CD14-positive monocyte (primary cell): ENCODE measurements around the gene CIBAR2. TPM values are rescaled to one million over a fixed set of nuclear protein-coding genes. Genes with fewer than 3 reads are reported as not detected.

Source experiments
- DNase-seq, 3 donors: peaks; one replicate each; pipeline ENCODE4 v3.0.0-alpha.2; 2011 to 2022
- H2AFZ ChIP-seq: 2 replicates; pipeline ENCODE4 v1.6.0; 2012; ENCODE audit warnings: mild to moderate bottlenecking, low read depth, low read length, inconsistent platforms; ENCODE audit not compliant: insufficient read depth, poor library complexity, severe bottlenecking
- H3K27ac ChIP-seq, 2 donors: 1 replicate in 1 of 2; 2 replicates in 1 of 2; pipeline ENCODE4 v1.5.1; 2012 to 2013; ENCODE audit warnings: low read length in 2 of 2, control low read depth in 1 of 2, inconsistent platforms in 1 of 2, low read depth in 1 of 2, mild to moderate bottlenecking in 1 of 2
- H3K27me3 ChIP-seq, 2 donors: one replicate each; pipeline versions ENCODE4 v1.6.0 to v1.6.1; 2011 to 2013; ENCODE audit warnings: low read length in 2 of 2; ENCODE audit not compliant: control insufficient read depth in 2 of 2, insufficient read depth in 2 of 2
- H3K36me3 ChIP-seq, 2 donors: replicated peaks in 1 of 2; 1 replicate in 1 of 2; 2 replicates in 1 of 2; pipeline versions ENCODE4 v1.5.1 to v1.6.1; 2012 to 2013; ENCODE audit warnings: low read length in 2 of 2, control low read depth in 1 of 2, inconsistent platforms in 1 of 2, mild to moderate bottlenecking in 1 of 2; ENCODE audit not compliant: insufficient read depth in 2 of 2, control insufficient read depth in 1 of 2
- H3K4me1 ChIP-seq, 2 donors: 1 replicate in 1 of 2; 2 replicates in 1 of 2; pipeline versions ENCODE4 v1.5.1 to v1.6.1; 2012 to 2013; ENCODE audit warnings: low read length in 2 of 2, control low read depth in 1 of 2, inconsistent platforms in 1 of 2, mild to moderate bottlenecking in 1 of 2, moderate library complexity in 1 of 2; ENCODE audit not compliant: insufficient read depth in 2 of 2, control insufficient read depth in 1 of 2
- H3K4me2 ChIP-seq: replicated peaks from 2 replicates; pipeline ENCODE3; 2012; ENCODE audit warnings: low read length, moderate library complexity, mild to moderate bottlenecking; ENCODE audit not compliant: poor library complexity, severe bottlenecking; ENCODE audit errors: extremely low read depth
- H3K4me3 ChIP-seq, 3 experiments: fragments of 200-600 bp in 1 of 3; sonication (generic) in 1 of 3; replicated peaks in 1 of 3; 1 replicate in 2 of 3; 2 replicates in 1 of 3; pipeline ENCODE4 v1.5.1; 2011 to 2013; ENCODE audit warnings: low read length in 3 of 3, mild to moderate bottlenecking in 3 of 3, control low read depth in 2 of 3, low read depth in 2 of 3, inconsistent platforms in 1 of 3, moderate library complexity in 1 of 3
- H3K79me2 ChIP-seq: 2 replicates; pipeline ENCODE4 v1.6.0; 2012; ENCODE audit warnings: mild to moderate bottlenecking, control low read depth, inconsistent platforms, low read length, moderate library complexity; ENCODE audit not compliant: insufficient read depth
- H3K9ac ChIP-seq: 2 replicates; pipeline ENCODE4 v1.6.0; 2017; ENCODE audit warnings: low read length, mild to moderate bottlenecking; ENCODE audit not compliant: insufficient read depth, poor library complexity, severe bottlenecking
- H3K9me3 ChIP-seq, 2 donors: replicated peaks in 1 of 2; 1 replicate in 1 of 2; 2 replicates in 1 of 2; pipeline versions ENCODE4 v1.5.1 to v1.6.1; 2012 to 2013; ENCODE audit warnings: low read length in 2 of 2, control low read depth in 1 of 2; ENCODE audit not compliant: control insufficient read depth in 1 of 2, insufficient read depth in 1 of 2
- H4K20me1 ChIP-seq: 2 replicates; pipeline ENCODE4 v1.6.0; 2012; ENCODE audit warnings: mild to moderate bottlenecking, low read length, control low read depth, moderate library complexity; ENCODE audit not compliant: insufficient read depth
- H3K27ac Mint-ChIP-seq, 7 donors: one replicate each; pipeline ENCODE4 v1.8.0; 2020; ENCODE audit warnings: mild to moderate bottlenecking in 7 of 7, mixed read lengths in 7 of 7, moderate library complexity in 6 of 7, inconsistent platforms in 2 of 7
- H3K27me3 Mint-ChIP-seq, 3 donors: one replicate each; pipeline ENCODE4 v1.8.0; 2021 to 2022; ENCODE audit warnings: low read depth in 3 of 3, mild to moderate bottlenecking in 3 of 3, mixed read lengths in 3 of 3, moderate library complexity in 3 of 3, inconsistent platforms in 1 of 3
- H3K36me3 Mint-ChIP-seq, 2 donors: one replicate each; pipeline ENCODE4 v1.8.0; 2020; ENCODE audit warnings: mixed read lengths in 2 of 2, inconsistent platforms in 1 of 2, mild to moderate bottlenecking in 1 of 2
- H3K4me1 Mint-ChIP-seq: one replicate; pipeline ENCODE4 v1.8.0; 2020; ENCODE audit warnings: mild to moderate bottlenecking, mixed read lengths
- H3K4me3 Mint-ChIP-seq, 2 donors: one replicate each; pipeline ENCODE4 v1.8.0; 2020; ENCODE audit warnings: mild to moderate bottlenecking in 2 of 2, mixed read lengths in 2 of 2, moderate library complexity in 1 of 2
- H3K9me3 Mint-ChIP-seq, 7 donors: one replicate each; pipeline ENCODE4 v1.8.0; 2020 to 2022; ENCODE audit warnings: mixed read lengths in 7 of 7, mild to moderate bottlenecking in 6 of 7, moderate library complexity in 6 of 7, inconsistent platforms in 2 of 7
- WGBS: methylation state at CpG from one replicate; pipeline ENCODE4 v1.1.5; 2013; ENCODE audit warnings: missing lambda C conversion rate; ENCODE audit not compliant: insufficient coverage; 5-methylcytosine and 5-hydroxymethylcytosine counted together
- intact Hi-C, 2 donors: fragments of 100-400 bp; cut with micrococcal nuclease; formaldehyde crosslinking; loops; one replicate each; pipeline versions ENCODE4 v1.15.0 to v1.15.1; 2023
- polyA plus RNA-seq, 3 donors: library from polyadenylated mRNA; depleted of rRNA in 1 of 3; unstranded in 2 of 3; stranded (reverse) in 1 of 3; fragments of 300-500 nt in 2 of 3; fragments of >200 nt in 1 of 3; fragmentation: Illumina TruSeq in 2 of 3; gene quantifications; 1 replicate in 2 of 3; 2 replicates in 1 of 3; pipeline ENCODE4 v1.2.3, GENCODE V29; 2012 to 2021
- TF ChIP-seq, protein P1 (sequence below): fragments of 200-600 bp; IDR thresholded peaks from one replicate; pipeline ENCODE4 v1.8.0; 2022; ENCODE audit warnings: antibody characterized with exemption, mild to moderate bottlenecking

The CIBAR2 gene
- polyA plus RNA-seq, 3 donors, result not detected

DNA sequence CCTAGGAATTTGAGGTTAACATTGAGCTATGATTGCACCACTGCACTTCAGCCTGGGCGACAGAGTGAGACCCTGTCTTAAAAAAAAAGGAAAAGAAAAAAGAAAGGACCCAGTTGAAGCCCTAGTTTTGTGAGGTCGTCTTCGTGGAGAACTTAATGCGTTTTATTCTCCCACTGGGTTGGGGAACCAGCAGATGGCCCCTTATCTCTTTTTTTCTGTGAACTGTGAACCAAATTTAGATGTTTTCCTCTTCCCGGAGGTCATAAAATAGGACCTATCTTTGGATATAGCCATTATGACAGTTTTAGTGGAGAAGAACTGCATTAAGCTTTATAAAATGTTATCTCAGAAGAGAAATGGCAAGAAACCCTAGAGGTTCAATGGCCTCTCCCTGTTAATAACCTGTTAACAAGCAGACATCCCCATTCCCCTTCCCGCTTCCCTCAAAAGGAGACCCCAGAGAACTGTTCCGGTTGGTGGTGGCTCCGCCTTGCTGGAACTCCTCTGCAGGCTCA, 61.1 kb downstream of the CIBAR2 start:
- H3K4me1 ChIP-seq, result peaks cover 77 to 93% of the 10 kb centered on the region in 2 donors
- no peaks in the 10 kb centered on the region for H3K9me3 ChIP-seq

DNA sequence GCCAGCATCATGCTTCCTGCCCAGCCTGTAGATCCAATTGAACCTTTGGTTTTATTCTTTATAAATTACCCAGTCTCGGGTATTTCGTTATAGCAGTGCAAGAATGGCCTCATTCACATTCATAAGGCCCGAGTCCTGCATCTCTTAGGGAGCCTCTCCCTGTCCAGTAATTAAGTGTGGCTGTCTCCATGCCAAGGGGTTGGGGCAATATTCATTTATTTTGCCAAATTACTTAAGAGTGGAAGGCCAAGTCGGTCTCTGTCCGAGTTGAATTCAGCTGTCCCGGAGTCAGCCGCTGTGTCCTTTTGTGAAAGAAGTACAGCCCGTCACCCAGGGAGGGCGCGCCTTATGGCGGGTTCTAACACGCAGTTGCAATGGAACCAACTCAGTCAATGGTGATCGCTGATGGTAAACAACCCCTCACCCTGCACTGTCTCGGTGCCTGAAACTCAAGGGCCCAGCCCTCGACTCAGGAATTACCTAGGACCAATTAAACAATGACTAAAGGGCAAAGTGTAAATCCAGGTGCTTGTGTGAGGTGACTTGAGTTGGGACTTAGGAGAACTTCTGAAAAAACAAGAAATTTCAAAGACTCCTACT, 62.5 kb downstream of the CIBAR2 start:
- Histone ChIP-seq H2AFZ (no peak overlapping the region), H3K36me3 (peaks cover 24 to 46% of the 10 kb centered on the region in 2 donors), H3K79me2 (peaks cover 97% of the 10 kb centered on the region), H3K27ac (no peak overlapping the region), H3K9ac (no peak overlapping the region), H3K4me1 (peaks cover 72 to 91% of the 10 kb centered on the region in 2 donors), H3K9me3 (no peaks in the 10 kb centered on the region), H3K4me3 (no peak overlapping the region), H3K27me3 (no peaks in the 10 kb centered on the region), H3K4me2 (no peak overlapping the region), H4K20me1 (peaks cover 83% of the 10 kb centered on the region)
- intact Hi-C loops, result no loop called here
- no peak for DNase-seq
- 96% methylated on average over 10 of the region's 15 CpGs for WGBS
- H3K4me3 Mint-ChIP-seq, result peak overlapping the region in 1 of 2 donors; percentile 46
- TF ChIP-seq, protein P1, sequence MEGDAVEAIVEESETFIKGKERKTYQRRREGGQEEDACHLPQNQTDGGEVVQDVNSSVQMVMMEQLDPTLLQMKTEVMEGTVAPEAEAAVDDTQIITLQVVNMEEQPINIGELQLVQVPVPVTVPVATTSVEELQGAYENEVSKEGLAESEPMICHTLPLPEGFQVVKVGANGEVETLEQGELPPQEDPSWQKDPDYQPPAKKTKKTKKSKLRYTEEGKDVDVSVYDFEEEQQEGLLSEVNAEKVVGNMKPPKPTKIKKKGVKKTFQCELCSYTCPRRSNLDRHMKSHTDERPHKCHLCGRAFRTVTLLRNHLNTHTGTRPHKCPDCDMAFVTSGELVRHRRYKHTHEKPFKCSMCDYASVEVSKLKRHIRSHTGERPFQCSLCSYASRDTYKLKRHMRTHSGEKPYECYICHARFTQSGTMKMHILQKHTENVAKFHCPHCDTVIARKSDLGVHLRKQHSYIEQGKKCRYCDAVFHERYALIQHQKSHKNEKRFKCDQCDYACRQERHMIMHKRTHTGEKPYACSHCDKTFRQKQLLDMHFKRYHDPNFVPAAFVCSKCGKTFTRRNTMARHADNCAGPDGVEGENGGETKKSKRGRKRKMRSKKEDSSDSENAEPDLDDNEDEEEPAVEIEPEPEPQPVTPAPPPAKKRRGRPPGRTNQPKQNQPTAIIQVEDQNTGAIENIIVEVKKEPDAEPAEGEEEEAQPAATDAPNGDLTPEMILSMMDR, result no peak
- peaks cover 0 to 3% (median 2%) of the 10 kb centered on the region in 3 donors for H3K27me3 Mint-ChIP-seq
- H3K36me3 Mint-ChIP-seq, result peaks cover 62 to 78% of the 10 kb centered on the region in 2 donors
- peak overlapping the region in 2 of 7 donors; percentile 35 to 62 for H3K27ac Mint-ChIP-seq
- H3K9me3 Mint-ChIP-seq, result peaks cover 0 to 6% (median 0%) of the 10 kb centered on the region in 7 donors
- peaks cover 82% of the 10 kb centered on the region for H3K4me1 Mint-ChIP-seq

More for the DNA sequence above, 61.1 kb downstream of the CIBAR2 start:
- Histone ChIP-seq H3K27me3 (no peaks in the 10 kb centered on the region), H4K20me1 (peaks cover 77% of the 10 kb centered on the region), H3K4me3 (no peak overlapping the region), H3K4me2 (no peak overlapping the region), H3K36me3 (peaks cover 18 to 35% of the 10 kb centered on the region in 2 donors), H3K9ac (no peak overlapping the region), H3K79me2 (peaks cover 88% of the 10 kb centered on the region), H3K27ac (peak overlapping the region in 1 of 2 donors; percentile 30), H2AFZ (no peak overlapping the region)
- peaks cover 55 to 65% of the 10 kb centered on the region in 2 donors for H3K36me3 Mint-ChIP-seq
- peaks cover 85% of the 10 kb centered on the region for H3K4me1 Mint-ChIP-seq
- H3K27me3 Mint-ChIP-seq, result peaks cover 0 to 5% (median 2%) of the 10 kb centered on the region in 3 donors
- no peak for DNase-seq
- peak overlapping the region in 3 of 7 donors; percentile 25 to 50 (median 40) for H3K27ac Mint-ChIP-seq
- peaks cover 0 to 5% (median 0%) of the 10 kb centered on the region in 7 donors for H3K9me3 Mint-ChIP-seq
- intact Hi-C loops, result no loop called here
- no peak overlapping the region for H3K4me3 Mint-ChIP-seq
- WGBS, result 100% methylated on average over 2 of the region's 8 CpGs
- TF ChIP-seq, protein P1, result no peak
